Left ventricle myocardium inferior (tissue), 1 donor: ENCODE results near the gene IL10. TPM values are rescaled to one million over a fixed set of nuclear protein-coding genes. Genes with fewer than 3 reads are reported as not detected.

Experiments
- DNase-seq: peaks from one replicate; pipeline ENCODE4 v3.0.0-alpha.2; 2020
- H3K27ac ChIP-seq: fragments of 200-600 bp; replicated peaks from 2 replicates; pipeline ENCODE4 v1.8.0; 2021
- H3K27me3 ChIP-seq: fragments of 200-600 bp; 2 replicates; pipeline ENCODE4 v1.8.0; 2021; ENCODE audit warnings: low read depth
- H3K36me3 ChIP-seq: fragments of 200-600 bp; 2 replicates; pipeline ENCODE4 v1.8.0; 2021
- H3K4me1 ChIP-seq: fragments of 200-600 bp; 2 replicates; pipeline ENCODE4 v1.8.0; 2021
- H3K4me3 ChIP-seq: fragments of 200-600 bp; 2 replicates; pipeline ENCODE4 v1.8.0; 2021; ENCODE audit warnings: mild to moderate bottlenecking, moderate library complexity
- H3K9me3 ChIP-seq: fragments of 200-600 bp; replicated peaks from 2 replicates; pipeline ENCODE4 v1.8.0; 2021
- intact Hi-C: fragments of 100-400 bp; cut with micrococcal nuclease; formaldehyde crosslinking; loops from one replicate; pipeline ENCODE4 v1.11.0; 2022
- total RNA-seq: library from RNA; stranded (reverse); fragmentation: NEBNext Ultra II Directional; extraction: Animal tissue kit (Norgen Biotek cat#: 25700); gene quantifications from one replicate; pipeline ENCODE4 v1.2.1, GENCODE V29; 2021
- TF ChIP-seq, protein P1 (sequence below): fragments of 200-600 bp; IDR thresholded peaks from 2 replicates; pipeline ENCODE4 v1.8.0; 2021; ENCODE audit warnings: antibody characterized with exemption, mild to moderate bottlenecking, borderline replicate concordance
- donor health status: DM: no; HTN: yes; CAD: no; lungs with severe emphysema.

IL10 gene
- total RNA-seq, 1 donor from 2014 or later = 0.38 TPM

DNA sequence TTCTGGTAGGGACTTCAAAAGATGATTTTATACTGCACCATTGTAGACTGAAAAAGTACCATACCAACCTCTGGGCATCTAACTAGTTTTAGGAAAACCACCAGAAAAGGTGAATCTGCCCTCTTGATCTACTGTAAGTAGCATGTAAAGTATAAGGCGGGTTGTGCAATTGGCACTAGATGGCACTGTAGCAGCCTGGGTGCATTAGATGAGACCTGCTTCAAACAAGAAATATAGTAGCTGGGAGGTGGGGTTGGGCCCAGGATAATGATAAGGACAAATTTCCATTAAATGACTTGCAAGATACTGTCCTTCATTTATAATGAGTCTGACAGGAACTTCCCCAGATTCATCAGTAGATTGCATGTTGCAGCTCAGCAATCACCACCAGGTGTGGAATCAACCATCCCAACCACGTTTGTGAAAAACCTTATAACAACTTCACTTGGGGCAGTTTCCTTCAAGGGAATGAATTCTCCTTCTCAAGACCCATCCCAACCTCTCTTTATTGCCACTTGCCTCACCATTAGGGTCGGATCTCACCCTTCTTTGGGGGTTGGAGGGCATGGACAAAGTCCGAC lies 37.3 kb upstream of the IL10 start:
- H3K4me3 ChIP-seq = no peak overlapping the region
- intact Hi-C loops = no loop called here
- TF ChIP-seq, protein P1, sequence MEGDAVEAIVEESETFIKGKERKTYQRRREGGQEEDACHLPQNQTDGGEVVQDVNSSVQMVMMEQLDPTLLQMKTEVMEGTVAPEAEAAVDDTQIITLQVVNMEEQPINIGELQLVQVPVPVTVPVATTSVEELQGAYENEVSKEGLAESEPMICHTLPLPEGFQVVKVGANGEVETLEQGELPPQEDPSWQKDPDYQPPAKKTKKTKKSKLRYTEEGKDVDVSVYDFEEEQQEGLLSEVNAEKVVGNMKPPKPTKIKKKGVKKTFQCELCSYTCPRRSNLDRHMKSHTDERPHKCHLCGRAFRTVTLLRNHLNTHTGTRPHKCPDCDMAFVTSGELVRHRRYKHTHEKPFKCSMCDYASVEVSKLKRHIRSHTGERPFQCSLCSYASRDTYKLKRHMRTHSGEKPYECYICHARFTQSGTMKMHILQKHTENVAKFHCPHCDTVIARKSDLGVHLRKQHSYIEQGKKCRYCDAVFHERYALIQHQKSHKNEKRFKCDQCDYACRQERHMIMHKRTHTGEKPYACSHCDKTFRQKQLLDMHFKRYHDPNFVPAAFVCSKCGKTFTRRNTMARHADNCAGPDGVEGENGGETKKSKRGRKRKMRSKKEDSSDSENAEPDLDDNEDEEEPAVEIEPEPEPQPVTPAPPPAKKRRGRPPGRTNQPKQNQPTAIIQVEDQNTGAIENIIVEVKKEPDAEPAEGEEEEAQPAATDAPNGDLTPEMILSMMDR = peak; percentile 25
- no peak overlapping the region for H3K27ac ChIP-seq
- peaks cover 16% of the 10 kb centered on the region for H3K9me3 ChIP-seq
- peaks cover 6% of the 10 kb centered on the region for H3K4me1 ChIP-seq
- H3K36me3 ChIP-seq = no peaks in the 10 kb centered on the region
- no peak for DNase-seq
- H3K27me3 ChIP-seq = no peaks in the 10 kb centered on the region

DNA sequence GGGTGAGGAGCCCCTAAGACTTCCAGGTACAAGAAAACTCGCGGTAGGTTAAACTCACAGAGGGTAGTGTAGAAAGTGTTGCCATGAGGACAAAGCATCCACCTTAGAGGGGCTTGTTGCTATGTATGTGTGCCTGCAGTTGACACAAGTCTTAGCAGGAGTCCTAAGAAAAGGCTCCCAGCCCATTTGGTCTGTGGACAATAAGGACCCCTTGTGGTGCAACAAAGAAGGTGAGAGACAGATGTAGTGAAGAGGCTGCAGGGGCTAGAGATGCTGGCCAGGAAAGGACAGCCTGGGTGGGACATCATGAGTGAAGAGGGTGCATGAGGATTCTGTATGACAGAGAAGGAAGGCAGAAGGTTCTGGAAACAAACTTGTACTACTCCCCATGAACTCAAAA lies 36.3 kb upstream of the IL10 start:
- TF ChIP-seq, protein P1 = peak; percentile 59
- DNase-seq = no peak
- intact Hi-C loops = no loop called here

DNA sequence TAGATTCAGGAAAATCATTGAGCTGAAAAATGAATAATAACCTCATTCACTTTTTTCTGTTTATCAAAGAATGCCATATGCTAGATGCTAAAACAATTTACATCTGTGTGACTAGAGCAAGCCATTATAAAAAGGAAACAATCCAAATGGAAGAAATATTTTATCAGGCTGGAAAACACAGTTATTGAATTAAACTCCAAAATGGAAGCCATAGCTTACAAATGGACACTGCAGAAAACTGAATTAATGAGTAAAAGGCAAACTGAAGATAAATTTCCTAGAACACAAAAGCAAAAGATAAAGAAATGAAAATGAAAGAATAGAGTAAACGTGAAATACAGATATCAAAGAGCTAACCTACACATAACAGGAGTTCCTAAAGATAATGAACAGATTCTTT lies 33.1 kb upstream of the IL10 start:
- H3K9me3 ChIP-seq = no peaks in the 10 kb centered on the region
- H3K36me3 ChIP-seq = no peaks in the 10 kb centered on the region
- no peaks in the 10 kb centered on the region for H3K27me3 ChIP-seq
- no peak overlapping the region for H3K27ac ChIP-seq
- H3K4me1 ChIP-seq = no peaks in the 10 kb centered on the region
- TF ChIP-seq, protein P1 = no peak
- no peak overlapping the region for H3K4me3 ChIP-seq
- intact Hi-C loops = no loop called here
- DNase-seq = no peak

More for the DNA sequence above, 36.3 kb upstream of the IL10 start:
- Histone ChIP-seq H3K27ac (no peak overlapping the region), H3K4me1 (no peaks in the 10 kb centered on the region), H3K36me3 (no peaks in the 10 kb centered on the region), H3K27me3 (no peaks in the 10 kb centered on the region), H3K4me3 (no peak overlapping the region), H3K9me3 (peaks cover 16% of the 10 kb centered on the region)

DNA sequence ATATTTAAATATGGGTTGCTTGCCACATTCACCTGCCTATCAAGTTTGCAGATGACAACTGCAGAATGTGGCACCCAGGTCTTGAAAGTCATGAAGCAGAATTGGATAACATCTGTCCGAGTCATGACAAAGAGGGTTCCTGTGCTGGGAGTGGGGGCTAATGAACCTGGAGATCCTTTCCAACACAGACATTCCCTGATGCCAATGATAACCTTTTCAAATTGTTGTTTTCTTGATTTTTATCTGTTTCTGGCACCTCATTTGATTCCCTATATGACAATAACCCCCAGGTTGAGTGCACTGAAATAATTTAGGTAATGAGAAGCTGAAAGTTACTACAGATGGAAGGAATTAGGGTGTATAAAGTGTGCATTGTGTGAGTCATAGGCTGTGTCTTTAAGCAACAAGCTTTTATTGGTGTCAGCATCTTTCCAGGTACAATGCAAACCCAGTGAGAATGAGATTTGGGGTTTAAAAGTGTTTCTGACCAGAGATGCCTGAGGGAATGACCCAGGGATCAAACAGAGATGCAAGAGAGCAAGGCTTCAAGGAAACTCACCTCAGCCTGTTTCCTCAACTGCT lies 32.0 kb upstream of the IL10 start:
- Histone ChIP-seq H3K4me3 (no peak overlapping the region), H3K27me3 (no peaks in the 10 kb centered on the region), H3K9me3 (no peaks in the 10 kb centered on the region), H3K27ac (no peak overlapping the region), H3K36me3 (no peaks in the 10 kb centered on the region), H3K4me1 (no peaks in the 10 kb centered on the region)
- intact Hi-C loops = no loop called here
- DNase-seq = no peak
- TF ChIP-seq, protein P1 = no peak

DNA sequence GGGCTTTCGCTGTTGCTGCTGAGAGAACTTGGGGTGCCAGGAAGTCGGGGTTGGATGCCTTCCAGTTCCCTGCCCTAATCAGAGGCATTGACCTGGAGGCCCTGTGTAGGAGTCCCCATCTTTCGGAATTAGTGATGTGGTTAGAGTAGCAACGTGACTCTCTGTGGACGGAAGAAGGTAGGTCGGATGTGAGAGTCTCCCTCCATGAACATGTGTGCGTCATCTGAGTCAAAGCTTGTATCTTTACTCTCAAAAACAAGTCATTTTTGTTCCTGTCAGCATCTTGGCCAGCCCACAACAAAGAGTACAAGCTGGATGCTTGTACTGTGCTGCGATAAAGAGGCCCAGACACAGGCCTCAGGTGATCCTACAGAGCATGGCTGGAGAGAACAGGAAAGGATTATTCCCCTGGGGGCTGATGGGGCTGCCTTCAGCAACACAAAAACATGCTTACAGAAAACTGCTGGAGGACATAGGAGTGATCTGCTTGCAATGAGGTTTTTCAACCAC lies 31.0 kb upstream of the IL10 start:
- no peak for DNase-seq
- TF ChIP-seq, protein P1 = no peak
- H3K9me3 ChIP-seq = no peaks in the 10 kb centered on the region
- H3K27me3 ChIP-seq = peaks cover 4% of the 10 kb centered on the region
- H3K4me3 ChIP-seq = no peak overlapping the region
- no peak overlapping the region for H3K27ac ChIP-seq
- H3K36me3 ChIP-seq = no peaks in the 10 kb centered on the region
- intact Hi-C loops = no loop called here
- H3K4me1 ChIP-seq = no peaks in the 10 kb centered on the region
